Activated CD4-positive, alpha-beta T cell treated with anti-CD3 and anti-CD28 coated beads, Interleukin-2, amount 10 ng/mL, durations not matched to agents 24 days and 14 days (primary cell): ENCODE results near the gene NTPCR. TPM values are rescaled to one million over a fixed set of nuclear protein-coding genes. Genes with fewer than 3 reads are reported as not detected.

ENCODE experiments used
- DNase-seq: peaks from one replicate; pipeline ENCODE4 v3.0.0; 2022
- H3K27ac Mint-ChIP-seq: one replicate; pipeline ENCODE4 v1.8.0; 2022; ENCODE audit warnings: mild to moderate bottlenecking, mixed read lengths
- H3K27me3 Mint-ChIP-seq: one replicate; pipeline ENCODE4 v1.8.0; 2022; ENCODE audit warnings: mixed read lengths
- H3K36me3 Mint-ChIP-seq: one replicate; pipeline ENCODE4 v1.8.0; 2022; ENCODE audit warnings: low read depth, mild to moderate bottlenecking, mixed read lengths
- H3K4me1 Mint-ChIP-seq: one replicate; pipeline ENCODE4 v1.8.0; 2021; ENCODE audit warnings: mixed read lengths
- H3K4me3 Mint-ChIP-seq: one replicate; pipeline ENCODE4 v1.8.0; 2022; ENCODE audit warnings: mild to moderate bottlenecking, moderate library complexity, mixed read lengths
- H3K9me3 Mint-ChIP-seq: one replicate; pipeline ENCODE4 v1.8.0; 2021; ENCODE audit warnings: mixed read lengths
- intact Hi-C: fragments of 100-400 bp; cut with micrococcal nuclease; formaldehyde crosslinking; loops from one replicate; pipeline ENCODE4 v1.15.1; 2023
- total RNA-seq: library from RNA; stranded (reverse); gene quantifications from 2 replicates; pipeline ENCODE4 v1.2.3, GENCODE V29; 2022

Gene NTPCR
- total RNA-seq, 1 donor from 2014 or later, result 30.5 TPM

- H3K27ac Mint-ChIP-seq, result no peak overlapping the region
- H3K4me1 Mint-ChIP-seq, result peaks cover 3% of the 10 kb centered on the region
- no peak overlapping the region for H3K4me3 Mint-ChIP-seq
- H3K27me3 Mint-ChIP-seq, result no peaks in the 10 kb centered on the region
- H3K36me3 Mint-ChIP-seq, result peaks cover 46% of the 10 kb centered on the region
- intact Hi-C loops, result no loop called here
- no peak for DNase-seq
- peaks cover 5% of the 10 kb centered on the region for H3K9me3 Mint-ChIP-seq
These were observed 7.7 kb downstream of the NTPCR start for GRCh38 chr1:232958067-232958466.

GRCh38 chr1:232962761-232963745 lies 12.6 kb downstream of the NTPCR start:
- H3K9me3 Mint-ChIP-seq, result no peaks in the 10 kb centered on the region
- H3K4me1 Mint-ChIP-seq, result peaks cover 12% of the 10 kb centered on the region
- peaks cover 38% of the 10 kb centered on the region for H3K36me3 Mint-ChIP-seq
- H3K27me3 Mint-ChIP-seq, result no peaks in the 10 kb centered on the region
- intact Hi-C loops, result no loop called here
- DNase-seq, result no peak
- no peak overlapping the region for H3K27ac Mint-ChIP-seq
- no peak overlapping the region for H3K4me3 Mint-ChIP-seq

DNA sequence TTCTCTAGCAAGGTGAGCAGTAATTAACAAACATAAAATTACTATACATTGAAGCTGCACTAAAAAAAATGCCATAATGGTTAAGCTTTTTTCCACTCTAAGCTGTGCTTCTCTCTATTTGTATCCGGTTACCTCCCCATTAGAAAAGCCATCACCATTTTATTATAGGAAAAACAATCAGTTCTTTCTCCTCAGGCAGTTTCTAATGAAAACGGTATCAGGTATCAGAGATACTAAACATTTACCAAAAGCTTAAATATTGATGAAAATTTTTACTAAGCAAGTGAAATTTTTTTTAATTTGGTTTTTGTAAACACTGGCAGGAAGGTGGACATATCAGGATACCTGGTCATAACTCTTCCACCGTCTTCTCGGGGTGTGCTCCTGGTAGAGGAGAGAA lies 14.2 kb downstream of the NTPCR start:
- no peak for DNase-seq
- Mint-ChIP-seq H3K4me1 (peaks cover 18% of the 10 kb centered on the region), H3K4me3 (no peak overlapping the region), H3K27ac (no peak overlapping the region), H3K27me3 (no peaks in the 10 kb centered on the region), H3K9me3 (no peaks in the 10 kb centered on the region), H3K36me3 (peaks cover 37% of the 10 kb centered on the region)
- intact Hi-C loops, result no loop called here

DNA sequence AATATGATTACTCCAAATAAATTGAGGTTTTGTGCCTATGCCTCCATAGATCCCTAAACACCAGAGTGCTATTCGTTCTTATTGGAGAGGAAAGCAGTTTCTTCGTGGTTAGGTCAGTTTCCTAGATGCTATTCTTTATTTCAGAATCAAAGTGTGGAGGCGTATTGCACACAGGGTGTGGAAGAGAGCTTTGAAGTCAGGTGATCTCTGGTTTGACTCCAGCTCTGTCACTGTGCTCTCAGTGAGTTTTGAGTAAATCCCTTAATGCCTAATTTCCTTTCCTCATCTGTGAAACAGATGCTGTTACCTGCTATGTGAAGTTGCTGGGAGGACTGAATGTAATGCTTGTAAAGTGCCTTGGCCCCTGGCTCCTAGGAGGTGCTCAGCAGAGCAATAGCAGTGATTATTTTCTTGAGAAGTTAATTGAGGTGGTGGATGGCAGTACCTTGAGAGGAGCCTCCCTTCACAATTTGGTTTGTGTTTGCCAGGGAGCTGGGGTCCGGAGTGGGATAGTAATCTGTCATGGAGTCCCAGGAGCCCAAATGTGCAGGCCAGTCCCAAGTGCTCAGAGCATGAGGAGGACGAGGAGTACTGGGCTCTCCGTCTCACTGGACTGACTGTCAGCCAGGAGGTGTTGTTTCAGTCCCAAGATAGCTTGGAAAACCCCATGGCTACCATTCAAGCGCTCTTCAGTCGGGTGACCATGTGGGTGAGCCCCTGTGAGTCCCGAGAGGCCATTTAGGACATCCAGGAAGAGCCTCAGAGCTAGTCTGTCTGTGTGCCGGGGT lies 14.9 kb downstream of the NTPCR start:
- intact Hi-C loops, result no loop called here
- H3K4me3 Mint-ChIP-seq, result no peak overlapping the region
- peak overlapping the region; percentile 20 for H3K27ac Mint-ChIP-seq
- no peaks in the 10 kb centered on the region for H3K27me3 Mint-ChIP-seq
- DNase-seq, result no peak
- peaks cover 18% of the 10 kb centered on the region for H3K4me1 Mint-ChIP-seq
- H3K9me3 Mint-ChIP-seq, result no peaks in the 10 kb centered on the region
- peaks cover 37% of the 10 kb centered on the region for H3K36me3 Mint-ChIP-seq

- peaks cover 37% of the 10 kb centered on the region for H3K36me3 Mint-ChIP-seq
These were observed 15.5 kb downstream of the NTPCR start for GRCh38 chr1:232965912-232966217.

GRCh38 chr1:232966663-232967062 lies 16.3 kb downstream of the NTPCR start:
- H3K4me3 Mint-ChIP-seq, result no peak overlapping the region
- DNase-seq, result no peak
- intact Hi-C loops, result no loop called here
- H3K27me3 Mint-ChIP-seq, result no peaks in the 10 kb centered on the region
- H3K9me3 Mint-ChIP-seq, result peaks cover 3% of the 10 kb centered on the region
- H3K36me3 Mint-ChIP-seq, result peaks cover 40% of the 10 kb centered on the region
- H3K27ac Mint-ChIP-seq, result no peak overlapping the region
- peaks cover 18% of the 10 kb centered on the region for H3K4me1 Mint-ChIP-seq

More at GRCh38 chr1:232965912-232966217, 15.5 kb downstream of the NTPCR start:
- Mint-ChIP-seq H3K9me3 (no peaks in the 10 kb centered on the region), H3K4me1 (peaks cover 18% of the 10 kb centered on the region), H3K4me3 (no peak overlapping the region), H3K27ac (no peak overlapping the region), H3K27me3 (no peaks in the 10 kb centered on the region)
- intact Hi-C loops, result no loop called here
- no peak for DNase-seq

DNA sequence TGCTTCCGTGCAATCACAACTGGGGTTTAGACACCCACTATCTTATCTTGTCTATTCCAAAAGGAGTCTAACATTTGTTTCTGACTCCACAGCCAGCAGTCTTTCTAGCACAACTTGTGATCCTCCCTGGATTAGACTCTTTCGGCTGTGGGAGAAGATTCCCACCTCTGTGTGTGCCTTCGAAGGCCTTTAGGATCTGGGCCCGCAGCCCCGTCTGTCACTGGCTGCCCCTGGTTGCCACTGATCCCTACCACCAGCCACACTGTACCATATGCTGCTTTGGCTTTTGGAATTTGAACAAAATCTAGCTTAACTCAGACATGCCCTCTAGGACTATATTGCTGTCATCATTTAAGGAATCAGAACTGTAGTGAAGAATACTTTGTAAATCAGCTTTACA lies 18.0 kb downstream of the NTPCR start:
- H3K27ac Mint-ChIP-seq, result no peak overlapping the region
- peaks cover 16% of the 10 kb centered on the region for H3K4me1 Mint-ChIP-seq
- no peak for DNase-seq
- intact Hi-C loops, result no loop called here
- no peaks in the 10 kb centered on the region for H3K27me3 Mint-ChIP-seq
- no peak overlapping the region for H3K4me3 Mint-ChIP-seq
- peaks cover 15% of the 10 kb centered on the region for H3K9me3 Mint-ChIP-seq
- H3K36me3 Mint-ChIP-seq, result peaks cover 53% of the 10 kb centered on the region

DNA sequence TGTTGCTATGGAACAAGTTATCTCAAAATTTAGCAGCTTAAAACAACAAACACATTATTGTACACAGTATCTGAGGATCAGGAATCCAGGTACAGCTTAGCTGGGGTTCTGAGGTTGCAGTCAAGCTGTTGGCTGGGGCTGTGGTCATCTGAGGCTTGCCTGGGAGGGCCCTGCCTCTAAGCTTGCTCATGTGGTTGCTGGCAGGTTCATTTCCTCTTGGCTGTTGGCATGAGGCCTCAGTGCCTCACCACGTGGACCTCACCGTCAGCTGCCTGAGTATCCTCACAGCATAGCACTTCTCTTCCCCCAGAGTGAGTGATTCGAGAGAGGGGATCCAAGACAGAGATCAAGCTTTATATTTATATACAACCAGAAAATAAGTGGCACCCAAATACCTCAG lies 18.6 kb downstream of the NTPCR start:
- DNase-seq, result no peak
- peaks cover 56% of the 10 kb centered on the region for H3K36me3 Mint-ChIP-seq
- H3K27ac Mint-ChIP-seq, result peak overlapping the region; percentile 32
- peaks cover 20% of the 10 kb centered on the region for H3K9me3 Mint-ChIP-seq
- intact Hi-C loops, result no loop called here
- no peaks in the 10 kb centered on the region for H3K27me3 Mint-ChIP-seq
- H3K4me3 Mint-ChIP-seq, result no peak overlapping the region
- H3K4me1 Mint-ChIP-seq, result peaks cover 14% of the 10 kb centered on the region

GRCh38 chr1:232969799-232970198 lies 19.4 kb downstream of the NTPCR start:
- Mint-ChIP-seq H3K27ac (no peak overlapping the region), H3K4me1 (peaks cover 14% of the 10 kb centered on the region)

GRCh38 chr1:232970508-232970907 lies 20.1 kb downstream of the NTPCR start:
- H3K27me3 Mint-ChIP-seq, result no peaks in the 10 kb centered on the region
- H3K36me3 Mint-ChIP-seq, result peaks cover 61% of the 10 kb centered on the region
- intact Hi-C loops, result no loop called here
- peaks cover 11% of the 10 kb centered on the region for H3K4me1 Mint-ChIP-seq
- H3K9me3 Mint-ChIP-seq, result peaks cover 28% of the 10 kb centered on the region
- no peak overlapping the region for H3K27ac Mint-ChIP-seq
- no peak overlapping the region for H3K4me3 Mint-ChIP-seq
- DNase-seq, result no peak

More at GRCh38 chr1:232969799-232970198, 19.4 kb downstream of the NTPCR start:
- Mint-ChIP-seq H3K27me3 (no peaks in the 10 kb centered on the region), H3K36me3 (peaks cover 64% of the 10 kb centered on the region), H3K9me3 (peaks cover 28% of the 10 kb centered on the region), H3K4me3 (no peak overlapping the region)
- DNase-seq, result no peak
- intact Hi-C loops, result no loop called here

DNA sequence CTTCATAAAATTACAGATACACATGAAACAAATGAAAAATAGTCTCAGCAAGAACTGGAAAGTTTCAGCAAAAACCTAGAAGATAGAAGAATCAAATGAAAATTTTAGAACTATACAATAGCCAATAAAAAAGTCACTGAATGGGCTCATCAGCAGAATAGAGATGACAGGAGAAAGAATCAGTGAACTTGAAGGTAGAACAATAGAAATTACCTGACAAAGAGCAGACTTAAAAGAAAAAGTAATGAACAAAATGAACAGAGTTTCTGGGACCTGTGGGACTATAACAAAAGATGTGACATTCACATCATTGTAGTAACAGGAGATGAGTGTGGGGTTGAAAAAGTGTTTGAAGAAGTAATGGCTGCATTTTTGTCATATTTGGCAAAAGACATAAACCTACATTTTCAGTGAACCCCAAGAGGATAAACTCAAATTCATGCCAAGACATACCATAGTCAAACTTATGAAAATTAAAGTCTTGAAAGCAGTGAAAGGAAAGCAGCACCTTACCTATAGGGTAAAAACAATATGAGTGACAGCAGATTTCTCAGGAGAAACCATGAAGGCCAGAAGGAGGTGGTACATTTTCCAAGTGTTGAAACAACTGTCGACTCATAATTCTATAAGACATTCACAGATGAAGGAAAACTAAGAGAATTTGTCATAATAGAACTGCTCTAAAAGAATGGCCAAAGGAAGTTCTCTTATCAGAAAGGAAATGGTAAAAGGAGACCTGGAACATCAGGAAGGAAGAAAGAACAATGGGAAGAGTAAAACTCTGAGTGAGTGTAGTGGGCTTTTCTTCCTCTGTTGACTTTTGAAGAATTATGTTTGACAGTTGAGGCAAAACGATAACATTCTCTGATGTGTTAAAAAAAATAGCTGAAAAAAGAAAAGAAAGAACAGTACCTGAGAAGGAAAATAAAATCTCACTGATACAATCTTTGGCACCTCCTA lies 23.5 kb downstream of the NTPCR start:
- peaks cover 22% of the 10 kb centered on the region for H3K4me1 Mint-ChIP-seq
- no peak overlapping the region for H3K4me3 Mint-ChIP-seq
- no peaks in the 10 kb centered on the region for H3K27me3 Mint-ChIP-seq
- peaks cover 28% of the 10 kb centered on the region for H3K9me3 Mint-ChIP-seq
- no peak for DNase-seq
- no peak overlapping the region for H3K27ac Mint-ChIP-seq
- peaks cover 72% of the 10 kb centered on the region for H3K36me3 Mint-ChIP-seq
- intact Hi-C loops, result no loop called here

DNA sequence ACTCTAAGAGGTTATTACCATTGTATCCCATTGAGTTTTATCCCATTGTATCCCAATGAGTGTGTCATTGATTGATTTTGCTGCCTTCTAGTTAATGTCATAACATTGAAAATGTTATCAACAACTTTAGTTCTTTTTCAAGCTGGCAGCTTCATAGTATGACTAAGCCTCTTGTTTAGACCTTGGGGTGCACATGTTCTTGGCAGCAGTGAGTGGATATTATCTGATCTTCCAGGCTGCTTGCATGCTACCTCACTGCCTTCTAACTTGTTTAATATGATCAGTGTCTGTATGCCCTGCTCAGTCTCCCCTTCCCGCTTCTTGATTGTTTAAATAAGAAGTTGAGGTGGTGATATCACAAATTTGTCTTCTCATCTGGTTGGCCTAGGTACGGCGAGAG lies 24.6 kb downstream of the NTPCR start:
- Mint-ChIP-seq H3K36me3 (peaks cover 69% of the 10 kb centered on the region), H3K9me3 (peaks cover 28% of the 10 kb centered on the region), H3K27ac (no peak overlapping the region), H3K27me3 (no peaks in the 10 kb centered on the region), H3K4me3 (no peak overlapping the region), H3K4me1 (peaks cover 25% of the 10 kb centered on the region)
- DNase-seq, result no peak
- intact Hi-C loops, result no loop called here

DNA sequence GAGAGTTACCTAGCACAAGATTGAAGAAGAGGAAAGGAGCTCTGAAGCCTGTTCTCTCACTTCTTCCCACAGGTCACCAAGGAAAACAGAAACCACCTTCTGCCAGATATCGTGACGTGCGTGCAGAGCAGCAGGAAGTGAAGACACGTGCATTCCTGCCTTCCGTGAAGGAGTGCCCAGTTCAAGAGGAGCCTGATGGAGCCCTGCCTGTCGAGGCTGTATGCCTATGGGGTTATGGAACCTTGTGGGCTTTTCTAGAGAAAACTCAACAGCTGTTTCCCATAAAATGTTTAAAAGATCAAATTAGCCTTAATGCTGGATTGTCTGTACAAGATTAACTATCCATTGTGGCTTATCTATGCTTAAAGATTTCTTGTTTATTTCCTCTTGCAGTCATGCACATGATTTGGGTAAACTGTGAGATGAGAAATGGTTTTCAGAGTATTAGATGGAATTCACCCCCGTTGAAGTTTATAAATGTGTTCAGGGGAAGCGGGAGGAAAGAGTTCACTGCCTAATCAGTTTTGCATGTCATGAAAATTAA lies 27.8 kb downstream of the NTPCR start:
- Mint-ChIP-seq H3K27ac (peak overlapping the region; percentile 64), H3K9me3 (peaks cover 16% of the 10 kb centered on the region), H3K36me3 (peaks cover 53% of the 10 kb centered on the region), H3K4me1 (peaks cover 25% of the 10 kb centered on the region), H3K27me3 (no peaks in the 10 kb centered on the region), H3K4me3 (peak overlapping the region; percentile 42)
- peak; percentile 75 for DNase-seq
- intact Hi-C loops, result no loop called here
